DMS 273 treated with DMSO at 0.1 percent for 48 hours (cell line): ENCODE measurements around the gene RAD23B.
"Not testable (repeated sequence)": the region's sequence is repeated elsewhere in the genome, so short reads cannot be mapped to it uniquely, and the experiment has no call there.

ENCODE experiments used
- DNase-seq: peaks from one replicate; lab custom pipeline; 2025; lab: John Stamatoyannopoulos, UW

The RAD23B gene

GRCh38 chr9:107282759-107283622, at the start of gene RAD23B:
Gene RAD23B (plus strand): TSS chr9:107283279. CDS start chr9:107283630, 351 bp downstream.
- DNase-seq, result peak; percentile 90

- DNase-seq, result no peak
Observed at GRCh38 chr9:107235765-107236442, 47.2 kb upstream of the RAD23B start.

- DNase-seq, result no peak
Observed at GRCh38 chr9:107237873-107238272, 45.2 kb upstream of the RAD23B start.

- DNase-seq, result no peak
Observed at GRCh38 chr9:107239474-107239873, 43.6 kb upstream of the RAD23B start.

GRCh38 chr9:107240260-107240659, 42.8 kb upstream of the RAD23B start:
- no peak for DNase-seq

GRCh38 chr9:107242073-107243030, 40.7 kb upstream of the RAD23B start:
- DNase-seq, result peak; percentile 7

- DNase-seq, result no peak
Observed at GRCh38 chr9:107243742-107244141, 39.3 kb upstream of the RAD23B start.

- DNase-seq, result no peak
Observed at GRCh38 chr9:107246259-107247254, 36.5 kb upstream of the RAD23B start.

GRCh38 chr9:107248714-107249113, 34.4 kb upstream of the RAD23B start:
- DNase-seq, result no peak

GRCh38 chr9:107249131-107249533, 33.9 kb upstream of the RAD23B start:
- no peak for DNase-seq

GRCh38 chr9:107249665-107250285, 33.3 kb upstream of the RAD23B start:
- DNase-seq, result no peak

- peak; percentile 71 for DNase-seq
Observed at GRCh38 chr9:107251756-107252322, 31.2 kb upstream of the RAD23B start.

GRCh38 chr9:107258919-107259318, 24.2 kb upstream of the RAD23B start:
- DNase-seq, result no peak

- not testable (repeated sequence) for DNase-seq
Observed at GRCh38 chr9:107259751-107260313, 23.2 kb upstream of the RAD23B start.

- DNase-seq, result no peak
Observed at GRCh38 chr9:107260437-107261081, 22.5 kb upstream of the RAD23B start.

GRCh38 chr9:107261106-107261505, 22.0 kb upstream of the RAD23B start:
- DNase-seq, result no peak

GRCh38 chr9:107263289-107263688, 19.8 kb upstream of the RAD23B start:
- no peak for DNase-seq

- DNase-seq, result no peak
Observed at GRCh38 chr9:107266624-107267368, 16.3 kb upstream of the RAD23B start.
